GM19238 (cell line): Measurements from ENCODE around the gene HCRTR2.
"Not testable (repeated sequence)": the region's sequence is repeated elsewhere in the genome, so short reads cannot be mapped to it uniquely, and the experiment has no call there.

Experiments
- DNase-seq: peaks from one replicate; pipeline ENCODE4 v3.0.0; 2011; ENCODE audit warnings: low spot score; ENCODE audit not compliant: insufficient read length

Gene HCRTR2

DNA sequence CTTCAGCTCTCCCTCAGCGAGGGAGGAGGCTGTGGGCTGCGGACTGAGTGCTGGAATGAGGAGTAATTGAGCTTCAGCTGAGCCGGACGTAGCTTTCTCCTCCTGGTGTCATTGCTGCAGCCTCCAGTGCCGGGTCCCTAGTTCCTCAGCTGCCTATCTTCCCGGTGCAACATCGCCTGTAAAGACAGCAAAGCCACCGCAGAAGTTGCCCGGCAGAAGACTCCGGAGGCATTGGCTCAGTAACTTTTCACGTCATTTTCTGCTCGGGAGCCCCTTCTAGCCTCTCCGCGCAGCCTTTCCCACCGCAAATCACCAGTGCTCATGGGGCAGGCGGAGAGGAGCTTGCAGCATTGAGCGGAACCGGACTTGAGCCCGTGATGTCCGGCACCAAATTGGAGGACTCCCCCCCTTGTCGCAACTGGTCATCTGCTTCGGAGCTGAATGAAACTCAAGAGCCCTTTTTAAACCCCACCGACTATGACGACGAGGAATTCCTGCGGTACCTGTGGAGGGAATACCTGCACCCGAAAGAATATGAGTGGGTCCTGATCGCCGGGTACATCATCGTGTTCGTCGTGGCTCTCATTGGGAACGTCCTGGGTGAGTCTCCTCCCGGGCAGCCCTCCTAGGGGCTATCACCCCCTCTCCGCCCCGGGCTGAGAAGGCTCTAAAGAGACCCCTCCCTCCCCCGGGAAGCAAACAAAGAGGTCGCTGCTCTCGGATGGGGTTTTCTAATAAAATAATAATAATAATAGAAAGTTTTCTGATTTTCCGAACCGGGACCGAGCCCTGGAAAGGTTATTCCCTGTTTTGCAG, at the start of gene HCRTR2:
Gene HCRTR2 (plus strand): TSS at position 305 of the 816 bp plus-strand sequence. CDS start 73 bp downstream, at position 378.
- DNase-seq = no peak

DNA sequence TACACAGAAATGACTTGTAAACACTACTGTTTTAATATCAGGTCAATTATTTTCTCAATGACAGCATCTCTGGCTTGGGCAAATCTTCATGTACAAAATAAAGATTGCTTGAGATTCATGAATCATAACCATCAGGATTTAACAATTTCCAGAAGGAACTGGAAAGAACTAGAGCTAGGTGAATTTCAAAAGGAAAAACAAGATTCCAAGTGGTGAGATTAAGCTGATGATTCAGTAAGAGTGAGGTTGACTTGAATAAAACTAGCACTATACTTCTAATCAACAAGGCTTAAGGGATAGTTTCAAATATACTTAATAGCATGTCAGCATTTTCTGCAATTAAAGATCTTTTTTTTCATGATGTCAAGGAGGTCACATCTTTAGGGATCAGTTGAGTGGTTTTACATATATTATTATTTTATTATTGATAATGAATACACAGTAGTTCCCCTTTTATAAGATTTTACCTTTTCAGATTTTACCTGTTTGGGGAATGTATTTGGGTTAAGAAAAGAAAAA, 43.5 kb upstream of the HCRTR2 start:
- DNase-seq = no peak

DNA sequence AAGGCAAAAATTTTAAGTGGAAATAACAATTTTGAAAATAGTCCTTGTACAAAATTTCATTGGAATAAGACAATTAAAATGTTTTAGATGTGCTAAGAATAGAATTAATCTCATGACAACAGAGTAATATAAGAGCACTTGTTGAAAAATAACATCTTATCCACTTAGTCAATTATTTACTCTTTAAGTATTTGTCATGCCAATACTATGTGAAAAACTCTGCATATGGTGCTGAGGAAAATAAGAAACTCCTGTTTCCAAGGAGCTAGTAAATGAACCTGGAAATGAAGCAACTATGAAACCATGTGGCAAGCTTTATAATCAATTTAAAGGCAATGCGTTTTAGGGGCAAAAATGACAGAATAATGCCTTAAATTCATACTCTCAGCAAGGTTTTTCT, 42.7 kb upstream of the HCRTR2 start:
- no peak for DNase-seq

DNA sequence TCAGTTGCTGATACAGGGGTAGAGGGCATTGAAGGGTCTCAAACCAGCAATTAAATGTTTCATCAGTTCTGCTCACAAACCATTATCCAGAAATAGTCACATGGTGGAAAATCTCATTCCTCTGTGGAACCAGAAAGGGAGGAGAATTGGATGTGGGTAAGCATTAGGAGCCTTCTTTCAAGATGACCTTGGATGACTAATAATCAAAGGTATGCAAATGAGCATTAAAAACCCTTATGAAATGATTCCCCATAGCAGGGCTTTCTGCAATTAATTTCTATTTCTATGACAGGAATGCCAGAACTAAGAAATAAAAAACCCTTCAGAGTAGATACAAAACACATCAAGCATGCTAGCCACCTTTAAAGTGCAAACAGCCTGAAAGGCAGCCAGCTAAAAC, 37.4 kb upstream of the HCRTR2 start:
- DNase-seq = no peak

DNA sequence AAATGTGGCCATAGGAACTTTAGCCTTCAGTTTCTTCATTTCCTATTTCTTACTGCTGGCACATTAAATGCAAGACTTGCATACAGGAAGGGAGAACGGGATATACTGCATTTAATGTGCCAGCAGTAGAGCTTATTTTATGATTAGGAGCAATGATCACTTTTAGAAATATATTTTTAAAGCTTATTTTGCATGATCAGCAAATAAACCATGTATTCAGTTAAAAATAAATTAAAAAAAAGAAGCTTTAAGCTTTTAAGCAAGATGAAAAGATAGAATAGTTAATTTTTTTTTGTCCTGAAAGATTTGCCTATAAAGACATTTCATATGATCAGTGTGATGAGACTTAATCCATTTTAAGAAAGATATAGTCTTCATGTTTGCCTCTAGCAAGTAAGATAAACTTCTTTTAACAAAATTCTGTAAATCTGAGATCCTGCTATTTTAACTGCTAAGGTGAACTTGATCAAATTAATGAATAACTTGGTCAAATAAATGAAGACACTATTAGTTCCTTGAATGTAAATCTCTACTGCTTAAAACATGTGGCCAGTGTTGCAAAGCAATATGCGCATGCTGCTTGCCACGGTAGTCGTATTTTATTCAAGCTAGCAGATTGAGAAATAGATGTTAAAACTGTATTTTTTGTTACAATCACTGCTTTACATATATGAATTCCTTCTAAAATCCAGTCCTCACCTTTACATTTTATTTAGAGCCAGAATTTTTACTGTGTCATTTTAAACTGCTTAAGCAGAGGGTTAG, 36.2 kb upstream of the HCRTR2 start:
- DNase-seq = no peak

DNA sequence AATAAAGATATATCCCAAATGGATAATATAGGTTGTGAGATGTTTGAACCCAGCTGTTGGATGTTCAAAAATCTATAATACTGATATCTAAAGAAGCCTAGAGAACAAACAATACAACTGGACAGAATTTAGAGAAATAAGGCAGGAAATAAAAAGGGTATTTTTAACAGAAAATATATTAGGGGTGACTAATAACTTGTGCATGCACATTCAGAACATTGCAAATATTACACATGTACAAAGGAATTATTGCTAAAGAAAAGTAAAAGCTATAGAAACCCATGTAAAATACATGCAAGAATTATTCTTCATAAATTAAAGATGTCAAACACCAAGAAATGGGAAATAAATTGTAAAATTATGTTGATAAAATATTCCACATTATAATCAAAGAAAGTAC, 32.7 kb upstream of the HCRTR2 start:
- DNase-seq = no peak

DNA sequence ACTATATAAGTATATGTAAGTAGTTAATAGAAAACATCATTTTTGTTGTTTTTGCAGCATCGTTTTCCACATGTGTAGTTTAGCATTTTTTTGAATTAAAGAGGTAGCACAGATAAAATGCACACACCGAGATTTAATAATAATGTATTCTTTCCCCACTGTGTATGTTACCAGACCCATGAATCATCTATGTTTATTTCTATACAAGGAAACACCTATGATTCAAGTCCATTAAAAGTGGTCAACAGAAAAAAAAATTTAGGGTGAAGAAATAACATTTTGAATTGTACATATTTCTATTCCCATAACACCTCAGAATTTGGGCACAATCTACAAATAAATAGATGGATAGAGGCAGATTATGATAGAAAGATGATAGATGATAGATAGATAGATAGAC, 31.7 kb upstream of the HCRTR2 start:
- DNase-seq = no peak

DNA sequence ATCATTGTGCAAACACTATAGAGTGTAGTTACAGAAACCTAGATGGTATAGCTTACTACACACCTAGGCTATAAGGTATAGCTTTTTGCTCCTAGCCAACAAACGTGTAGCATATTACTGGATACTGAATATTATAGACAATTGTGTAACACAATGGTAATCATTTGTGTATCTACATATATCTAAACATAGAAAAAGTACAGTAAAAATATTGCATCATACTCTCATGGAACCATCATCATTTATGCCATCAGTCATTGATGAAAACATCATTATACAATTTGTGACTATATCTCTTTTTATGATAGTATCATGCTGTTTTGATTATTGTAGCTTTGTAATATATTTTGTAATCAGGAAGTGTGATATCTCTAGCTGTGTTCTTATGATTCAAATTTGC, 21.0 kb upstream of the HCRTR2 start:
- DNase-seq = no peak

DNA sequence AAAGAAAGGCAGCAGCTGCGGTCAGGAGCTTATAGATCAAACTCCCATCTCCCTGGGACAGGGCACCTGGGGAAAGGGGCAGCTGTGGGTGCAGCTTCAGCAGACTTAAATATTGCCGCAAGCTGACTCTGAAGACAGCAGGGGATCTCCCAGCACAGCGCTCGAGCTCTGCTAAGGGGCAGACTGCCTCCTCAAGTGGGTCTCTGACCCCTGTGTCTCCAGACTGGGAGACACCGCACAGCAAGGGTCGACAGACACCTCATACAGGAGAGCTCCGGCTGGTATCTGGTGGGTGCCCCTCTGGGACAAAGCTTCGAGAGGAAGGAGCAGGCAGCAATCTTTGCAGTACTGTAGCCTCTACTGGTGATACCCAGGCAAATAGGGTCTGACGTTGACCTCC, 15.5 kb upstream of the HCRTR2 start:
- DNase-seq = not testable (repeated sequence)

DNA sequence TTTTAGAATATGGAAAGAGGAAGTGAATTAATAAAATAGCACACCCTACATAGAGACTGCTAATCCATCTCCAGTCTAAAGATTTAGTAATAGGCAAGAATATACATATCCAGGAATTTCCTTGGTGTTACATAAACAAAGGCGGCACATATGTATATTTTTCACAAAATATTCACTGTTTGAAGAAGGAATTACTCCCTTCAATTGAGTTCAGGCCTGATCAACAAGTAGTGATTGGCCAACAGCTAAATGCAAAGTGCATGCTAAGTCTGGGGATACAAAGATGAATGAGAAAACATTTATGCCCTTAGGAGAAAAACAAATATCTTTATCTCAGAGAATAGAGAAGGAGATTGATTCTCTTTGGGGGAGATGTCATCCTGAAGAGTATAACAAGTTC, 6.5 kb upstream of the HCRTR2 start:
- DNase-seq = no peak

DNA sequence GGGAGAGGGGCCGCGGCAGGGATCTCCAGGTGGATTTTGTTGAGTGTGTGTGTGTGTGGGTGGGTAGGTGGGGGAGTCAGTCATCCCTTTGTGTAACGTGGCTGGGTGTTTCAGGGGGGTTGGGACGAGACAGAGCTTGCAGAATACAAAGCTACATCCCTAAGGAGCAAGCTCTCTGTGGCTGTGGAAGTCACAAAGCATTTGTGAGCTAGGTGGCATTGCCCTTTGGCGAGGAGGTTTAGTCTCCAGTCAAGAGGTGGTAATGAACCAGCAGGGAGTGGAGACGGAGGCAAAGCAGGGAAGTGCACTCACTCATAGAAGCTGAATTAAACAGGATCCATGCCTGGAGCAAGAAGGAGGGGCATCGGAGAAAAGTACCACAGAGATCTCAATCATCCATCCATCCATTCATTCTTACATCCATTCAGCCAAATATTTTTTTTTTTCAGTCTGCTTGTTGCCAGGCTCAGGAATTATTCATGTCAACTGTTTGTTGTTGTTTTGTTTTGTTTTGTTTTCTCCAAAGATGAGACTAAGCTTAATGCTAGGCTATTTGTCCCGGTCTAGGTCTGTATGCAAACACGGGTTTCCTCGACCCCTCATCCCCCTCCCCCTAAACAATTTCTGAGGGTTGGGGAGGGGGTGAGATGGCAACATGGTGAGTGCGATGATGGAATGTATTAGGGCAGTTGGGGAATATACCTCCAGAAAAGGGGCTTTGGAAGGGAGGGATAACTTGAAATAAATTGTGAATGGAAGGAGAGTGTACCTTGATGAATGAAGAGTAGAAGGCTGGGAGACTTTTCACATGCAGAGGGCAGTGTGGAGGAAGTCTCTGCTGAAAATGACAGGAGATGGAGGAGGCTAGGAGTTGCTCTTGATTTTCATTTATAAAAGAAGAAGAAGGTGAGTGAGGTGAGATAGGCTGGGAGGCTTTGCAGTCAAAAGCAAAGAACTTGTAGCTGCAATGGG, 1.0 kb downstream of the HCRTR2 start:
- DNase-seq = no peak

DNA sequence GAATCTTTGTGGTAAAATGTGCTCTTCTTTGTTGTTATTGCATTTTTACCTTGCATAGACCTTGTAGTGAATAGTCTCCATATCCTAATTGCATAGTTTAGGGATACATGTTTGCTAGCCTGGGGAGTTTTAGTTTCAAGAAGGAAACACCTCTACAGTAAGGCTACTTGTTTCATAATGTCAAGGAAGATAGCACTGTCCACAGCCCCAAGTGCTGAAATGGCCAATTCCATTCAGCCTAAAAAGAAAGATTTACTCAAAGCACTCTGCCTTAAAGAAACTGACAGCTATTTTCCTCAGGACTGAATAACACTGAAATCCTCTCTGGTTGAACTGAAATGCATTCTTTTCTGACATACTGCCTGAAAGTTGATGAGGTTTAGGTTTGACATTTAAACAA, 2.6 kb downstream of the HCRTR2 start:
- no peak for DNase-seq

DNA sequence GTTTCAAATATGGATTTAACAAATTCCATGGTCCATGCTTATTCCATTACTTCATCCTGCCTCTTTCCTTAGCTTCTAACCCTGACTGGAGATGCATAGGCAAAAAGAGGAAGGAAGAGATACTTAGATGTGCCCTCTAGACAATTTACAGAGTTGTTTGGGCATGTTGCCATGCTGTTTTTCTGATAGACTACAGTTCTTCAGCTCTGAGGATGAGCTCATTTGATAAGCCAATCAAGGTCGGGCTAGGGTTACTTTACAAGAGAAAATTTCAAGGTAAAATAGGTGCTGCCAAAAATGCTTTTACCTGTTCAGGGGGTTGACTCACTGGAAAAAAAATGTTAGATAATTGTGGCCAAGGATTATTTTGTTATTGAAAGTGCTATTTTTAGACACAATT, 5.9 kb downstream of the HCRTR2 start:
- no peak for DNase-seq

DNA sequence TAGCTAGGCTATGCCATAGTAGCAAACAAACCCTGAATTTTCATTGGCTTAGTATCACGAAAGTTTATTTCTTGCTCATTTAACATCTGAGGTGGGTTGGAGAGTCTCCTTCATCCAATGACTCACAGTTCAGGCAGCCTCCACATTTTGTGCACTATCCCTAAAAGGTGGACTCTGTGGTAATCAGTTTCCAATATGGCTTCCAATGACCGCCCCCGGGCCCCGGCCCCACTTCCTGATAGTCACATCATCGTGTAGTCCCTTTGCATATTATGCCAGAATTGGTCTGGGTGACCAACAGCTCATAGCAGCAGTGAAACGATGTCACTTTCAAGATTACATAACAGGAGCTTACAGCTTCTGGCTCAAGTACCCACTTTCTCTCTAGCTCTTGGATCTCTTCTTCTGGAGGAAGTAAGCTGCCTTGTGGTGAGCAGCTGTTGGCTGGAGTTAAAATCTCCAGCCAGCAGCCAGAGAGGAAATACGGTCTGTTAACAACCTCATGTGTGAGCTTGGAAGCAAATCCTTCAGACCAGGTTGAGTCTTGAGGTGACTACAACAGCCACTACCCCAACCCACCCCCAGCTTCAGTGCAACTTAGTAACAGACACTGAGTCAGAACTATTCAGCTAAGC, 7.8 kb downstream of the HCRTR2 start:
- DNase-seq = no peak

DNA sequence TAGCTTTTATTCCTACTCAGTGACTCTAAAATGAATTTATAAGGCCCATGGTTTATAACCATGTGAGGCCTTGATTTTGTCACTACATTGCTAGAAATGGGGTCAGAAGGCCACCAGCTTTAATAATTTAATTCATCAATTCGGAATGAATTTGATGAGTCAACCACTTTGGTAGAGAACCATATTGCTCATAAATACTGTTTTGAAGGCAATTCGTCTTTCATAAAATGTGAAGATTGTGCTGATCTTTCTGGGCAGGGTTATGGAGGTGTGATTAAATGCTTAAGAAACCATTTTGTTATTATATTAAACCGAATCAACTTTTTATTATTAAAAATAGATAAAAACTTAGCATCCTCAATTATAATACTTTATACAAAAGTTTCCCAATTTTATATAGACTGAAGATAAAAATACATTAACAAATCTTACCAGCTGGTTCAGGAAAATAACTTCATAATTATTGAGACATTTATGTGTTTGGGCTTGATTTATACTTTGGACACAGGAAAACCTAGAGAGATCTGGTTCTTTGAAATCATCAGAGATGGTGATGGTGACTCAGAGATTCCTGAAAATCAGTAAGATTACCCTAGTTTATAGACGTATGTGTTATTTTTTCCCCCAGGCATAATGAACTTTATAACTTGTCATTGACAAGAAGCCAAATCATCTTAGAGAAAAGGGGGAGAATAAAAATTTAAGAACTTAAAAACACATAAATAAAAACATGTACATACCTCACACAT, 10.6 kb downstream of the HCRTR2 start:
- no peak for DNase-seq

DNA sequence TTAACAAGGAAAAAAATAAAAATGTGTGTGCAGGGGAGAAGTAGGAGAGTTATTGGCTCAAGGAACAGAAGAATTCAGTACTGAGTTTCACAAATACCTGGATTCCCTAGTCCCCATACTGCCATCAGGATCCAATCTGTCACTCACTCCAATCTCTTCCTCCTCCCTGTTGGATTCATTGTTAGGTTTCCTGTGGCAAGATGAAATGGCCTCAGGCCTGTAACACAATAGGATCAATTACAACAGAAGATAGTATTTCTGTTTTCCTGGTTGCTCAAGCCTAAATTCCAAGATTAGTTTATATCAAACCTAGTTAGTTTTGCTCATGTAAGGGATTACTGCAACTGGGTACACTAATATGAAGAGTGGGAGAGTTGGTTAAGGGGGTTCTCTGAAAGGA, 24.4 kb downstream of the HCRTR2 start:
- no peak for DNase-seq

DNA sequence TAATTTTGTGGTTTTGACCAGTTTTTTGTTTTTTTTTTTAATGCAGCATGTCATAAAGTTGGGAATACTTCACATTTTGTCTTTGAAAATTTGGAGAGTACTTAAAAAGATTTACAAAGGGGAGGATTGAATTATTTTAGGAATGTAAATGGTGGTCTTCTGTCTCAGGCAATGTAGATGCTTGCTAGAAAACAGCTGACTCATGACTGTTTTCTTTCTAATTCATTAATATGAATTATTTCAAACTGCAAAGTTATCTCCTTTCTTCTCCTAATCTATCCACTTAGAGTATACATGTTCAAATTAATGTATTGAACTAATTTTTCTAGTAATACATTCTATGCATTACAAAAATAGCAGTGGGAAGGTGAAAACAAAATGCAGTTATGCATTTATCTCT, 24.9 kb downstream of the HCRTR2 start:
- no peak for DNase-seq

DNA sequence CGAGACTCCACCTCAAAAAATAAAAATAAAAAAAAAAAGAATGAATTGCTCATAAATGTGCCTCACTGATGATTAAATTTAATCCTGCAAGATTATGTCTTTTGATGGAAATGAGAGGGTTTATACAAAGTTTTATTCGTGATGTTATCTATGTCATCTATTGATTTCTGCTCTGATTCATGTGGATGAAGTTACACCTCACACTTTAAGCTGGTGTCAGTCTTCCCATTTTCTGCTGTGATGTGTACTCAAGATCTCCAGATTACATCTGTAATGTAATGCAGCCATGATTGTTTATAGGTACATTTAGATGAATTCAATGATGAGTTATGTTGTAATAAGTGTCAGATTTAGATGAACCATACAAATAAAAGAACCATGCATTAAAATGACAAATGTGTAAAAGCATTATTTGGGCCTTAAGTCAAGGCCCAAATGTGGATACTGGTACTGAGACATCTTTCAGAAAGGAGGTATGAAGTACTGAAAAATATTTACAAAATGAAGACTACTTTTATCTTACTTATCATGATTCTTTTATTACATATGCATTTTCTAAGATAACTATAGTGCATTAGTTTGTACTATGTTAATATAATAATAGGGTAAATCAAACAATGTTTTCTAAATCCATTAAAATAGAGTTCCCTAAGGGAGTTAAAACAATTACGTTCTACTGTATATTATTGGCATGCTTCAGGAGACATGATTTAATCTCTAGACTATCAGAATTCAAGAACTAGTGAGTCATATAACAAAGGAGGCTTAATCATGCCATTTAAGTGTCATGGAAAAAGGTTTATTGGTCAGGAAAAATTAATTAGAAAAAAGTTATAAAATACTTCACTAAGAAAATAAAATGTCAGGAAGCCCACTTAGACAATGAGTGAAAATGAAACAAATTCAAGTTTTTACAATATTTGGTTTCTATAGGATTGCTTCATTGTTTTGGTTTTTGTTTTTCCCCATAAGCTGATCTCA, 34.5 kb downstream of the HCRTR2 start:
- no peak for DNase-seq

DNA sequence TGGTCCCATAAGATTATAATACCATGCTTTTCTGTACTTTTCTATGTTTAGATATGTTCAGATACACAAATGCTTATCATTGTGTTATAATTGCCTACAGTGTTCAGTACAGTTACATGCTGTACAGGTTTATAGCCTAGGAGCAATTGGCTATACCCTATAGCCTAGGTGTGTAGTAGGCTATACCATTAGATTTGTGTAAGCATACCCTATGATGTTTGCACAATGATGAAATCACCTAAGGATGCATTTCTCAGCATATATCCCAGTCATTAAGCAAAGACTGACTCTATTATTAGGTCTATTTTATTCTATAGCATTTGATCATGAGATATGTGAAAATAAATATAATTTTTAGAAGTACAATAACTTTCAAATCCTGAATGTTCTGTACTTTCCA, 36.6 kb downstream of the HCRTR2 start:
- no peak for DNase-seq
